Limb (tissue), 2 donors: ENCODE measurements around the gene ZC3H12A.
A peak's percentile ranks its signal among the peaks of the same experiment; 100 is the strongest.
"Not testable (repeated sequence)": the region's sequence is repeated elsewhere in the genome, so short reads cannot be mapped to it uniquely, and the experiment has no call there.

Experiments used
- DNase-seq, 2 donors: peaks; one replicate each; pipeline ENCODE4 v3.0.0-alpha.2; 2016; ENCODE audit errors: extremely low spot score in 2 of 2

ZC3H12A gene

GRCh38 chr1:37498872-37499617, 24.7 kb downstream of the ZC3H12A start:
- no peak for DNase-seq

- DNase-seq, result no peak
Measured at GRCh38 chr1:37501661-37502060, 27.3 kb downstream of the ZC3H12A start.

- no peak for DNase-seq
Measured at GRCh38 chr1:37502104-37502503, 27.7 kb downstream of the ZC3H12A start.

- DNase-seq, result not testable (repeated sequence)
Measured at GRCh38 chr1:37502791-37503190, 28.4 kb downstream of the ZC3H12A start.

- no peak for DNase-seq
Measured at GRCh38 chr1:37506740-37507139, 32.4 kb downstream of the ZC3H12A start.

- no peak for DNase-seq
Measured at GRCh38 chr1:37509181-37509580, 34.8 kb downstream of the ZC3H12A start.

- DNase-seq, result peak in 1 of 2 donors; percentile 54
Measured at GRCh38 chr1:37513795-37514349, 39.5 kb downstream of the ZC3H12A start.

GRCh38 chr1:37514350-37515184, 40.2 kb downstream of the ZC3H12A start, which contains the start of gene MEAF6:
Gene MEAF6 (minus strand): TSS chr1:37514766. CDS start chr1:37514746, 20 bp downstream.
- peak; percentile 84 to 92 for DNase-seq

- no peak for DNase-seq
Measured at GRCh38 chr1:37515185-37516034, 41.0 kb downstream of the ZC3H12A start.

- no peak for DNase-seq
Measured at GRCh38 chr1:37517569-37517968, 43.2 kb downstream of the ZC3H12A start.

- DNase-seq, result not testable (repeated sequence)
Measured at GRCh38 chr1:37518241-37518640, 43.9 kb downstream of the ZC3H12A start.

GRCh38 chr1:37518929-37519328, 44.5 kb downstream of the ZC3H12A start:
- not testable (repeated sequence) for DNase-seq

- no peak for DNase-seq
Measured at GRCh38 chr1:37519613-37520012, 45.2 kb downstream of the ZC3H12A start.

- DNase-seq, result not testable (repeated sequence)
Measured at GRCh38 chr1:37529888-37530287, 55.5 kb downstream of the ZC3H12A start.

GRCh38 chr1:37532418-37533156, 58.2 kb downstream of the ZC3H12A start:
- not testable (repeated sequence) for DNase-seq

GRCh38 chr1:37533317-37534093, 59.1 kb downstream of the ZC3H12A start:
- no peak for DNase-seq
